H9 (cell line): ENCODE data around the gene C1QTNF7. TPM values are rescaled to one million over a fixed set of nuclear protein-coding genes. Genes with fewer than 3 reads are reported as not detected.

Source experiments
- DNase-seq: peaks from one replicate; pipeline ENCODE4 v3.0.0-alpha.2; 2017
- H2AFZ ChIP-seq: one replicate; pipeline ENCODE4 v1.6.1; 2013; ENCODE audit warnings: mild to moderate bottlenecking, low read length, control low read depth, moderate library complexity
- H2AK5ac ChIP-seq: 2 replicates; pipeline ENCODE4 v1.6.1; 2013; ENCODE audit warnings: low read length, control low read depth, mixed read lengths; ENCODE audit not compliant: insufficient read length
- H2BK120ac ChIP-seq: one replicate; pipeline ENCODE4 v1.6.1; 2013; ENCODE audit warnings: low read depth, mild to moderate bottlenecking, low read length, control low read depth, inconsistent platforms; ENCODE audit not compliant: poor library complexity, severe bottlenecking
- H2BK12ac ChIP-seq: 2 replicates; pipeline ENCODE4 v1.6.1; 2013; ENCODE audit warnings: low read length, control low read depth, mixed read lengths, low read depth; ENCODE audit not compliant: insufficient read length
- H2BK15ac ChIP-seq: 2 replicates; pipeline ENCODE4 v1.6.1; 2013; ENCODE audit warnings: low read depth, low read length, control low read depth
- H2BK20ac ChIP-seq: one replicate; pipeline ENCODE4 v1.6.1; 2013; ENCODE audit warnings: low read depth, mild to moderate bottlenecking, low read length, control low read depth, inconsistent platforms; ENCODE audit not compliant: poor library complexity, severe bottlenecking
- H2BK5ac ChIP-seq: 2 replicates; pipeline ENCODE4 v1.6.1; 2013; ENCODE audit warnings: low read length, control low read depth, mixed read lengths; ENCODE audit not compliant: insufficient read length
- H3K14ac ChIP-seq: 2 replicates; pipeline ENCODE4 v1.6.1; 2013; ENCODE audit warnings: low read length, control low read depth; ENCODE audit not compliant: insufficient read depth
- H3K18ac ChIP-seq: 2 replicates; pipeline ENCODE4 v1.6.1; 2013; ENCODE audit warnings: low read depth, mild to moderate bottlenecking, mixed read lengths, low read length, control low read depth; ENCODE audit not compliant: insufficient read length
- H3K23ac ChIP-seq: 2 replicates; pipeline ENCODE4 v1.6.1; 2013; ENCODE audit warnings: low read length, control low read depth, mixed read lengths, low read depth; ENCODE audit not compliant: insufficient read length
- H3K23me2 ChIP-seq: 2 replicates; pipeline ENCODE4 v1.6.1; 2013; ENCODE audit warnings: low read depth, mild to moderate bottlenecking, mixed read lengths, low read length, control low read depth; ENCODE audit not compliant: insufficient read length, poor library complexity, severe bottlenecking
- H3K27ac ChIP-seq: 2 replicates; pipeline ENCODE4 v1.5.1; 2013; ENCODE audit warnings: low read length, control low read depth, mixed read lengths, low read depth; ENCODE audit not compliant: insufficient read length
- H3K27me3 ChIP-seq: 2 replicates; pipeline ENCODE4 v1.6.1; 2013; ENCODE audit warnings: low read length, control low read depth, inconsistent platforms; ENCODE audit not compliant: insufficient read depth
- H3K4ac ChIP-seq: 2 replicates; pipeline ENCODE4 v1.6.1; 2013; ENCODE audit warnings: low read depth, mild to moderate bottlenecking, control low read depth, inconsistent platforms, low read length, moderate library complexity
- H3K4me1 ChIP-seq: 2 replicates; pipeline ENCODE4 v1.6.1; 2013; ENCODE audit warnings: low read length, control low read depth, inconsistent platforms; ENCODE audit not compliant: insufficient read depth
- H3K4me2 ChIP-seq: 2 replicates; pipeline ENCODE4 v1.6.1; 2013; ENCODE audit warnings: low read length, control low read depth, mixed read lengths; ENCODE audit not compliant: insufficient read length, insufficient read depth
- H3K56ac ChIP-seq: 2 replicates; pipeline ENCODE4 v1.6.1; 2013; ENCODE audit warnings: low read depth, mild to moderate bottlenecking, mixed read lengths, low read length, control low read depth; ENCODE audit not compliant: insufficient read length
- H3K79me1 ChIP-seq: 2 replicates; pipeline ENCODE4 v1.6.1; 2013; ENCODE audit warnings: low read depth, mild to moderate bottlenecking, moderate library complexity, low read length, control low read depth, inconsistent platforms; ENCODE audit not compliant: insufficient read depth, poor library complexity, severe bottlenecking
- H3K79me2 ChIP-seq: 2 replicates; pipeline ENCODE4 v1.6.1; 2013; ENCODE audit warnings: low read length, control low read depth, inconsistent platforms; ENCODE audit not compliant: insufficient read depth
- H3K9ac ChIP-seq: 2 replicates; pipeline ENCODE4 v1.6.1; 2013; ENCODE audit warnings: low read length, control low read depth, mixed read lengths; ENCODE audit not compliant: insufficient read length; ENCODE audit errors: extremely low read depth
- H3K9me3 ChIP-seq: one replicate; pipeline ENCODE4 v1.6.1; 2013; ENCODE audit warnings: low read depth, low read length, inconsistent platforms; ENCODE audit not compliant: control insufficient read depth
- H3T11ph ChIP-seq: one replicate; pipeline ENCODE4 v1.6.1; 2013; ENCODE audit warnings: mild to moderate bottlenecking, low read length, control low read depth, inconsistent platforms
- H4K20me1 ChIP-seq: one replicate; pipeline ENCODE4 v1.6.1; 2013; ENCODE audit not compliant: control insufficient read depth, insufficient read length, insufficient read depth
- H4K5ac ChIP-seq: 2 replicates; pipeline ENCODE4 v1.6.1; 2013; ENCODE audit warnings: low read depth, mild to moderate bottlenecking, mixed read lengths, low read length, control low read depth; ENCODE audit not compliant: insufficient read length
- H4K8ac ChIP-seq: replicated peaks from 2 replicates; pipeline ENCODE4 v1.6.1; 2013; ENCODE audit warnings: low read length, control low read depth, mixed read lengths, low read depth; ENCODE audit not compliant: insufficient read length
- H4K91ac ChIP-seq: 2 replicates; pipeline ENCODE4 v1.6.1; 2013; ENCODE audit warnings: low read depth, mild to moderate bottlenecking, moderate library complexity, mixed read lengths, low read length, control low read depth; ENCODE audit not compliant: insufficient read length
- H3K27ac Mint-ChIP-seq, 3 experiments: 2 replicates in 2 of 3; 3 replicates in 1 of 3; pipeline ENCODE4 v1.8.0; 2020 to 2021; ENCODE audit warnings: mixed read lengths in 3 of 3, mild to moderate bottlenecking in 1 of 3, moderate library complexity in 1 of 3
- H3K27me3 Mint-ChIP-seq: 2 replicates; pipeline ENCODE4 v1.8.0; 2021; ENCODE audit warnings: low read depth, mild to moderate bottlenecking, moderate library complexity, mixed read lengths
- H3K36me3 Mint-ChIP-seq, 3 experiments: 2 replicates in 2 of 3; 3 replicates in 1 of 3; pipeline ENCODE4 v1.8.0; 2020 to 2021; ENCODE audit warnings: low read depth in 3 of 3, mixed read lengths in 3 of 3; ENCODE audit not compliant: insufficient read depth in 1 of 3
- H3K4me1 Mint-ChIP-seq, 2 experiments: 2 replicates each; pipeline ENCODE4 v1.8.0; 2020; ENCODE audit warnings: mixed read lengths in 2 of 2
- H3K4me3 Mint-ChIP-seq, 2 experiments: 2 replicates in 1 of 2; 3 replicates in 1 of 2; pipeline ENCODE4 v1.8.0; 2020 to 2021; ENCODE audit warnings: mild to moderate bottlenecking in 2 of 2, mixed read lengths in 2 of 2, moderate library complexity in 1 of 2
- H3K9me3 Mint-ChIP-seq, 2 experiments: 2 replicates in 1 of 2; 3 replicates in 1 of 2; pipeline ENCODE4 v1.8.0; 2020; ENCODE audit warnings: mild to moderate bottlenecking in 2 of 2, mixed read lengths in 2 of 2, moderate library complexity in 1 of 2
- CTCF ChIP-seq: fragments of 200-600 bp; sonication (generic); conservative IDR thresholded peaks from 3 replicates; pipeline ENCODE4 v1.8.0; 2021; ENCODE audit warnings: antibody characterized with exemption, mild to moderate bottlenecking
- WGBS: extraction: QIAGEN DNeasy Blood & Tissue Kit; methylation state at CpG from one replicate; pipeline ENCODE4 v1.1.7; 2013; ENCODE audit warnings: missing lambda C conversion rate, low lambda C conversion rate, mixed read lengths; ENCODE audit not compliant: insufficient read length; ENCODE audit errors: extremely low coverage; 5-methylcytosine and 5-hydroxymethylcytosine counted together
- total RNA-seq: library from RNA; stranded (reverse); gene quantifications from 2 replicates; pipeline ENCODE4 v1.2.1, GENCODE V29; 2021

The C1QTNF7 gene
- total RNA-seq, 1 experiment from 2014 or later: not detected

GRCh38 chr4:15402146-15402545, 25.7 kb upstream of the C1QTNF7 start:
- Histone ChIP-seq H2AK5ac (no peak overlapping the region), H2BK12ac (no peak overlapping the region), H2AFZ (no peak overlapping the region), H2BK5ac (no peak overlapping the region), H3K23ac (no peak overlapping the region), H3K23me2 (no peaks in the 10 kb centered on the region), H4K91ac (no peak overlapping the region), H3K9me3 (no peaks in the 10 kb centered on the region), H3K79me1 (no peaks in the 10 kb centered on the region), H2BK20ac (no peak overlapping the region), H4K8ac (no peak overlapping the region), H3K56ac (no peak overlapping the region), H3T11ph (no peak overlapping the region), H3K4me1 (peaks cover 4% of the 10 kb centered on the region; the same call in 1 of the 2 replicates), H3K27me3 (no peaks in the 10 kb centered on the region), H3K14ac (no peak overlapping the region), H4K20me1 (no peaks in the 10 kb centered on the region), H3K18ac (no peak overlapping the region), H4K5ac (no peak overlapping the region), H3K9ac (no peak overlapping the region), H3K79me2 (no peaks in the 10 kb centered on the region; the same call in 1 of the 2 replicates), H3K4ac (no peak overlapping the region), H2BK15ac (no peak overlapping the region), H3K27ac (no peak overlapping the region), H3K4me2 (no peak overlapping the region), H2BK120ac (no peak overlapping the region)
- Mint-ChIP-seq H3K27me3 (no peaks in the 10 kb centered on the region), H3K36me3 (no peaks in the 10 kb centered on the region), H3K9me3 (no peaks in the 10 kb centered on the region), H3K27ac (no peak overlapping the region), H3K4me3 (no peak overlapping the region), H3K4me1 (peaks cover 14 to 18% of the 10 kb centered on the region in 2 experiments)
- WGBS: no CpG with 5 or more reads among the region's 2 CpGs
- no peak for DNase-seq
- no peak for TF ChIP-seq CTCF
